Neural progenitor cell (in vitro differentiated cells): Measurements from ENCODE around the gene RBM19.

Experiments used
- EZH2phosphoT487 ChIP-seq: fragments of 200-600 bp; sonication (generic); IDR thresholded peaks from 2 replicates; pipeline ENCODE4 v1.6.1; 2017; ENCODE audit warnings: antibody characterized with exemption
- TF ChIP-seq, protein P1 (sequence below): fragments of 200-600 bp; sonication (generic); IDR thresholded peaks from 2 replicates; pipeline ENCODE4 v1.5.1; 2017; ENCODE audit warnings: antibody characterized with exemption, mild to moderate bottlenecking

DNA sequence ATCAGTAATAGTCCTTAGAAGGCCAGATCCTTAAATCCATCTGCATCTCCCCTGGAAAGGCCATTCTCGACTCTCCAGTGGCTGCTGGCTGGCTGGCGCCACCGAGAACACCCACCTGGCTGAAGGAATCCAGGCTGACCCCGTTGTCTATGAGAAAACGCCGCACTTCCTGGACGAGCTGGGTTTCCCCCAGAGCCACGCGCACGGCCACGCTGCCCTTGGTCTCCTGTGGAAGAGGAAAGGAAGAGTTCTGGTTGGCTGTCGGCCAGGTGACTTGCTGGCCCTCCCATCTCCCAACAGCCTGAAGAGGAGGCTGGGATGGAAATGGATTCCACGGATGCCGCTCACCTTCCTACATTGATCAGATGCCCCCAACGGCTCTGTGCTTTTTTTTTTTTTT lies 23.9 kb downstream of the RBM19 start:
- TF ChIP-seq EZH2phosphoT487 = no peak
- TF ChIP-seq, protein P1, sequence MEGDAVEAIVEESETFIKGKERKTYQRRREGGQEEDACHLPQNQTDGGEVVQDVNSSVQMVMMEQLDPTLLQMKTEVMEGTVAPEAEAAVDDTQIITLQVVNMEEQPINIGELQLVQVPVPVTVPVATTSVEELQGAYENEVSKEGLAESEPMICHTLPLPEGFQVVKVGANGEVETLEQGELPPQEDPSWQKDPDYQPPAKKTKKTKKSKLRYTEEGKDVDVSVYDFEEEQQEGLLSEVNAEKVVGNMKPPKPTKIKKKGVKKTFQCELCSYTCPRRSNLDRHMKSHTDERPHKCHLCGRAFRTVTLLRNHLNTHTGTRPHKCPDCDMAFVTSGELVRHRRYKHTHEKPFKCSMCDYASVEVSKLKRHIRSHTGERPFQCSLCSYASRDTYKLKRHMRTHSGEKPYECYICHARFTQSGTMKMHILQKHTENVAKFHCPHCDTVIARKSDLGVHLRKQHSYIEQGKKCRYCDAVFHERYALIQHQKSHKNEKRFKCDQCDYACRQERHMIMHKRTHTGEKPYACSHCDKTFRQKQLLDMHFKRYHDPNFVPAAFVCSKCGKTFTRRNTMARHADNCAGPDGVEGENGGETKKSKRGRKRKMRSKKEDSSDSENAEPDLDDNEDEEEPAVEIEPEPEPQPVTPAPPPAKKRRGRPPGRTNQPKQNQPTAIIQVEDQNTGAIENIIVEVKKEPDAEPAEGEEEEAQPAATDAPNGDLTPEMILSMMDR = no peak
